Activated B cell treated with CpG ODN at 0.5 μM for 24 hours (primary cell): ENCODE measurements around the gene SH2D7. TPM values are rescaled to one million over a fixed set of nuclear protein-coding genes. Genes with fewer than 3 reads are reported as not detected.

Experiments used
- ATAC-seq: fragments of 200-7000 bp; cut with Tn5 transposase; one replicate; pipeline ENCODE4 v1.10.0; 2021; ENCODE audit warnings: low read depth, mild to moderate bottlenecking, moderate library complexity
- CTCF ChIA-PET: fragments of 350-600 bp; sonication (Branson Sonifier 250); formaldehyde crosslinking; loops from one replicate; lab custom pipeline; 2021; ENCODE audit warnings: antibody characterized with exemption; lab: Charles Lee
- POLR2A ChIA-PET: fragments of 350-600 bp; sonication (Branson Sonifier 250); formaldehyde crosslinking; loops from one replicate; lab custom pipeline; 2021; ENCODE audit warnings: antibody characterized with exemption; lab: Charles Lee
- DNase-seq: peaks from one replicate; pipeline ENCODE4 v3.0.0; 2022
- H3K27ac Mint-ChIP-seq: one replicate; pipeline ENCODE4 v1.8.0; 2020; ENCODE audit warnings: mixed read lengths
- H3K27me3 Mint-ChIP-seq: one replicate; pipeline ENCODE4 v1.8.0; 2021; ENCODE audit warnings: mixed read lengths
- H3K36me3 Mint-ChIP-seq: one replicate; pipeline ENCODE4 v1.8.0; 2021; ENCODE audit warnings: low read depth, mixed read lengths
- H3K4me1 Mint-ChIP-seq: one replicate; pipeline ENCODE4 v1.8.0; 2021; ENCODE audit warnings: mixed read lengths
- H3K4me3 Mint-ChIP-seq: one replicate; pipeline ENCODE4 v1.8.0; 2020; ENCODE audit warnings: mild to moderate bottlenecking, mixed read lengths
- H3K9me3 Mint-ChIP-seq: one replicate; pipeline ENCODE4 v1.8.0; 2020; ENCODE audit warnings: mixed read lengths
- CTCF ChIP-seq: fragments of 200-600 bp; IDR thresholded peaks from one replicate; pipeline ENCODE4 v1.8.0; 2022; ENCODE audit warnings: antibody characterized with exemption, mild to moderate bottlenecking
- intact Hi-C: fragments of 100-400 bp; cut with micrococcal nuclease; formaldehyde crosslinking; loops from one replicate; pipeline ENCODE4 v1.15.1; 2024
- total RNA-seq: library from RNA; stranded (reverse); gene quantifications from 2 replicates; pipeline ENCODE4 v1.2.3, GENCODE V29; 2022

SH2D7 gene
- total RNA-seq, 1 donor from 2014 or later: not detected

- TF ChIP-seq CTCF: no peak
- Mint-ChIP-seq H3K27ac (peak overlapping the region; percentile 50), H3K9me3 (no peaks in the 10 kb centered on the region), H3K4me3 (peak overlapping the region; percentile 92), H3K36me3 (peaks cover 3% of the 10 kb centered on the region), H3K4me1 (peaks cover 26% of the 10 kb centered on the region), H3K27me3 (no peaks in the 10 kb centered on the region)
- ChIA-PET POLR2A (interaction anchor here (0.6 to 1.1 kb wide), 2 partner anchors 7 to 86 kb away, joined by 3 to 4 read pairs; no protein-coding TSS in a partner anchor), CTCF (interaction anchor here (1.0 to 1.1 kb wide), 2 partner anchors 14 to 32 kb away, joined by 3 read pairs; no protein-coding TSS in a partner anchor)
- DNase-seq: no peak
- ATAC-seq: no peak
- intact Hi-C loops: loop anchor here (1.0 to 5.0 kb wide), 3 partner anchors 10 to 59 kb away; no protein-coding TSS in a partner anchor
Measured at GRCh38 chr15:78076231-78077052, 15.9 kb upstream of the SH2D7 start.

- Mint-ChIP-seq H3K27ac (peak within 1 kb of the TSS; percentile 68), H3K4me1 (peaks cover 27% of the 10 kb centered on the region), H3K9me3 (no peaks in the 10 kb centered on the region), H3K27me3 (no peaks in the 10 kb centered on the region), H3K4me3 (peak within 1 kb of the TSS; percentile 92), H3K36me3 (peaks cover 3% of the 10 kb centered on the region)
- ChIA-PET CTCF (no interaction called here), POLR2A (interaction anchor here (0.6 to 1.1 kb wide), 2 partner anchors 8 to 87 kb away, joined by 3 to 4 read pairs; no protein-coding TSS in a partner anchor)
- DNase-seq: peak; percentile 68
- ATAC-seq: peak; percentile 91
- intact Hi-C loops: loop anchor here (1.0 to 5.0 kb wide), 3 partner anchors 11 to 60 kb away; no protein-coding TSS in a partner anchor
- TF ChIP-seq CTCF: no peak
Measured at GRCh38 chr15:78077053-78077870, 15.1 kb upstream of the SH2D7 start, which contains the start of gene TBC1D2B. Gene TBC1D2B, minus strand, starts transcription at chr15:78077711. Its CDS starts 59 bp downstream, at chr15:78077652.

GRCh38 chr15:78077871-78078210, 14.5 kb upstream of the SH2D7 start:
- ATAC-seq (no peak), DNase-seq (no peak)
- H3K4me3 Mint-ChIP-seq: peak overlapping the region; percentile 81
- no peaks in the 10 kb centered on the region for H3K27me3 Mint-ChIP-seq
- no peak for TF ChIP-seq CTCF
- ChIA-PET CTCF (no interaction called here), POLR2A (interaction anchor here (1.1 kb wide), 1 partner anchor 9 kb away, joined by 4 read pairs; no protein-coding TSS in a partner anchor)
- peak overlapping the region; percentile 68 for H3K27ac Mint-ChIP-seq
- peaks cover 3% of the 10 kb centered on the region for H3K36me3 Mint-ChIP-seq
- H3K4me1 Mint-ChIP-seq: peaks cover 28% of the 10 kb centered on the region
- no peaks in the 10 kb centered on the region for H3K9me3 Mint-ChIP-seq
- intact Hi-C loops: loop anchor here (1.0 to 5.0 kb wide), 3 partner anchors 12 to 61 kb away; no protein-coding TSS in a partner anchor

- DNase-seq (no peak), ATAC-seq (no peak)
- ChIA-PET POLR2A (interaction anchor here (0.6 kb wide), 1 partner anchor 9 kb away, joined by 5 read pairs; no protein-coding TSS in a partner anchor), CTCF (no interaction called here)
- no peaks in the 10 kb centered on the region for H3K27me3 Mint-ChIP-seq
- H3K4me3 Mint-ChIP-seq: no peak overlapping the region
- intact Hi-C loops: loop anchor here (5.0 kb wide), 1 partner anchor 62 kb away; no protein-coding TSS in a partner anchor
- peaks cover 26% of the 10 kb centered on the region for H3K4me1 Mint-ChIP-seq
- no peak overlapping the region for H3K27ac Mint-ChIP-seq
- peaks cover 3% of the 10 kb centered on the region for H3K36me3 Mint-ChIP-seq
- no peak for TF ChIP-seq CTCF
- no peaks in the 10 kb centered on the region for H3K9me3 Mint-ChIP-seq
Measured at GRCh38 chr15:78079298-78080087, 12.9 kb upstream of the SH2D7 start.
